DMS 273 (cell line): Measurements from ENCODE around the gene ZNHIT3.

Experiments
- DNase-seq: peaks from one replicate; lab custom pipeline; 2025; ENCODE audit not compliant: unreplicated experiment; lab: John Stamatoyannopoulos, UW

ZNHIT3 gene

DNA sequence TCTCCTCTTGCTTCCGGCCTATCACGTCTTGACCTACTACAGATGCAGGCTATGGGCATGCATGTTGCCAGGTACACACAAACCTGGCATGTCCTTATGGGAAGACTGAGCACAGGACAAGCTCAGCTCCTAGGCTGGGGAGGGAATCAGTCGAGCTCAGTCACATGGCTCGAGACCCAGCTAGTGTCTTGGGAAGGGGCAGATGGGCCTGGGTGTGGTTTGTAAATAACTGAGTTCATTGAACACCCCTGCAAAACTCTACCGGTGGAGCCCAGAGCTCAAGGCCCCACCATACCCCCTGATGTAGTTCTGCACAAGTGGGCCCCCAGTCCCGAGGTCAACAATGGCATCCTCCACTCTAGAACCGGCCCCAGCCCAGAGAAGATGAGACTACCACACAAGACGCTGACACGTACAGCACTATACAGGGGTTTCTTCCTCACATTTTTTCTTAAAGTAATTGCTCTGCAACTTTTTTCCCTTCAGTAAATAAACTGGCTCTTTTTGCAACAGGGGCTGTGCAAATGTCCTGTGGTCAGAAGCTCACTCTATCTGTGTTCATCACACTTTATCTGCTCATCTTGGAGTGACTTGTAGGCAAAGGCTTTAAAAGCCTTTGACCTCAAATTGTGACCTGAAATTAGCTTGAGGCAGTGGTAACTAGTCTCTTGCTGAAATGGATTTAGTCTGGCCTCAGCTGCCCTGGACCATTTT, 22.9 kb downstream of the ZNHIT3 start:
- no peak for DNase-seq

DNA sequence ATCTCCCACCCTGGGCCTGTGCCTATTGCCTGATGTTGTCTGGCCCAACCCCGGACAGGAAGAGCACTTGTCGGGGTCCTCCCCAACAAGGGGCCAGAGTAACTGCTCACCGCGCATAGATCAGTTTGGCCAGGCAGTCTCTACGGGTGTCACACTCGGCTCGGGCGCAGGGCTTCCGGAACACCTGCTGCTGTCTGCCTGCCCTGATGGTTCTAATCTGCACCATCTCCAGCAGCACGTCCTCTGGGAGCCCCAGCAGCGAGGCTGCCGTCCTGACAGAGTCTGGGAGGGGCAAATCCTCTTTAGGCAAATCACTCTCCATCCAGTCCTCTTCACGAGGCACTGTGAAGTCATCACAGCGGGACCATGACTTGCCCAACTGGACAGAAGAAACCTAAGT, 24.2 kb downstream of the ZNHIT3 start:
- no peak for DNase-seq

GRCh38 chr17:36511216-36511615, 24.7 kb downstream of the ZNHIT3 start:
- DNase-seq: no peak

GRCh38 chr17:36512641-36513040, 26.2 kb downstream of the ZNHIT3 start:
- no peak for DNase-seq

DNA sequence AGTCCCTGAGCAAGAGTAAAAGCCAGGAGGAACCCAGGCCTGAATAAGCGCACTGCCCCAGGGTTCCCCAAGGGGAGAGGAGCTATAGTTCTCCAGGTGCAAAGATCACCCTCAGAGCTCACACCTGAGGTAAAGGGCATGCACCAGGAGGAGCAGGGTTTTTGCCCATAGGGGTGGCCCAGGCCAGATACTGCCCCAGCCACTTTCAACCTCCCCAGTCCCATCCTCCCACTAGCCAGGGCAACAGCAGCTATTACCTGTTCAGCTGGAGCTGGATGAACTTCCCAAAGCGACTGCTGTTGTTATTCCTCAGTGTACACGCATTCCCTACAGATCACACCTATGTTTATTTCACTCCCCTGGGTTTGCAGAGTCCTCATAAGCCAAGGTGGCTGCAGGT, 28.4 kb downstream of the ZNHIT3 start:
- DNase-seq: no peak

- DNase-seq: no peak
Measured at GRCh38 chr17:36515837-36516236, 29.4 kb downstream of the ZNHIT3 start.

DNA sequence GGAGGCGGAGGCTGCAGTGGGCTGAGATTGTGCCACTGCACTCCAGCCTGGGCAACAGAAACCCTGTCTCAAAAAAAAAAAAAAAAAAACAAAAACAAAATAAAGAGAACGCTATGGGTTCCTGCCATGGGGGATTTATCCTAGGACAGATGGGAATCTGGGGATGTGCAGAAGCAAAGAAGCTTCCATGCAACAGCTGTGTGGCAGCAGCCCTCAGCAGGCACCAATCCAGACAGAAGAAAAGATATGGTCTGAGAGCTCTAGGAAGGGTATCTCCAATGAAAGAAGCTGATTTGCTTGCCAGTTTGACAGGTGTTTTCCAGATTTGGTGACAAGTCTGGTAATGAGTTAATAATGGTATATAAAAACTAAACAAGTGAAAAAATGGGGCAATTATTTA, 36.6 kb downstream of the ZNHIT3 start:
- DNase-seq: no peak

- no peak for DNase-seq
Measured at GRCh38 chr17:36524428-36524876, 38.0 kb downstream of the ZNHIT3 start.

DNA sequence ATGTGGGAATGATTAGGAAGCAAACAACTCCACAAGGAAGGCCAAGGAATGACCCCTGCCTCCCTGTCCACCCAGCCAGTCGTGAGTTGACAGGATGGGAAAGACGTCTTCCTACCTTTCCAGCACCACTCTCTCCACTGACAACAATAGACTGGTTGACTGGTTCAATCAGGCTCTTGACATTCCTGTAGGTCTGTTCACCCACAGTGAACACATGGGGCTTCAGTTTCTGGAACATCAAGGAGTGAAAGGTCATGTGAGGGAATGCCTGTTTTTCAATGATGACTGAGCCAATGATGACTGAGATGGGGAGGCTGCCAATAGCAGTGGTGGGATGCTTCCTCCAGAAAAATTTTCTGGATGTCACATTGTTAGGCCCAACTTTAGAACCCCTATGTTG, 38.6 kb downstream of the ZNHIT3 start:
- DNase-seq: no peak

DNA sequence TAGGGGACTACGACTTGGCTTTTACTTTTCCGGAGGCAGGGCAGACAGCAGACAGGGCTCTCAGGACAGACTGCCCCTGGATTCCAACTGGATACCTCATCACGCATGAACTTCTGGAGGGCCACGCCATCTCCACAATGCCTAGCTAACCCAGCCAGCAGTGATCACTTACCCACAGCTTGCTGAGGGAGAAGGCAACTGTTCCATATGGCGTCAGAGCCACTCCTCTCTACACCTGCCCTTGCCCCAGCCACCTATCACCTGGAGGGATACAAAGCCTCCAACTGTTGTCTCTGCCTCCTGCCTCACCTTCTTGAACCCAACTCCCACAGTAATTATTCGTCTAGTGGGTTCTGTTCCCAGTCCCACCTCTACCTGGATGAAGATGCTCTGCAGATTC, 39.4 kb downstream of the ZNHIT3 start:
- no peak for DNase-seq

- no peak for DNase-seq
Measured at GRCh38 chr17:36527621-36528250, 41.3 kb downstream of the ZNHIT3 start.

GRCh38 chr17:36529121-36529520, 42.6 kb downstream of the ZNHIT3 start:
- no peak for DNase-seq

GRCh38 chr17:36532435-36532975, 46.0 kb downstream of the ZNHIT3 start:
- no peak for DNase-seq

DNA sequence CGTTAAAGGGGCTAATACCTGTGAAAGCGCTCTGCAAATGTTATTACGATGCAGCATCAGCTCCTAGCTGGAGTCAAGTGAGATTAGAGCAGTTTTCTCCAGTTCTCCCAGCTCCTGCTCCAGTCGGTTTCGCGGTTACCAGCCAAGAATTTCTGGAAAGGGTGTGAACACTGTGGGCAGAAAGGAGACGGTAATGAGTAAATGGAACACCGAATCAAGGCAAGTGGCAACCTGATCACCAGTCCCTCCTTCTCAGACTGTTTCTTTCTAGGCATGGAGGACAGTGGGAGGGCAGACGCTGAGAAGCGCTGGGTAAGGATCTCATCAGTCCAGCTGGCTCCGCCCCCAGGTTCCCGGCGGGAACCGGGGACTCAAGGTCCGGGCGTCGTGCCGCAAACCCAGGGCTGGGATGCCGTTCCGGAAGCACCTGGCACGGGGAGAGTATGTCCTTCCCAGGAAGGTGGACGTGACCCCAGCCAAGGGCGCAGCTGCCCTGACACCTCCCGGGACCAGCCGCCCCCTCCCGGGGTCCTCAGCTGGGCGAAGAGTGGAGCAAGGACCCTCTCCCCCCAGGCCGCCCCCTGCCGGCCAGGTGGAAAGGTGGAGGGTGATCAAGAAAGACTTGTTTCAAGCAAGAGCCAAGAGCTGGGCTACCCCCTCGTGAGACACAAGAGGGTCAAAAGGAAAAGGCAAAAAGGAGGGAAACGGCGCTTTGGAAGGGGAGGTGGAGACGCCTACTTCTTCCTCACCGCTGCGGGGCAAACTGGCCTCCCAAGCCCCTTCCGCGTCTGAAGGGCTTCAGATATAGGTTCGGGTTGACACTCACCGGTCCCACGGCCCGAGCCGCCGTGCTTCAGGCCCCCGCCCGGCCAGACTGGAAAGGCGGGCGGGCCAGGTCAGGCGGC, 47.7 kb downstream of the ZNHIT3 start:
- peak; percentile 85 for DNase-seq

DNA sequence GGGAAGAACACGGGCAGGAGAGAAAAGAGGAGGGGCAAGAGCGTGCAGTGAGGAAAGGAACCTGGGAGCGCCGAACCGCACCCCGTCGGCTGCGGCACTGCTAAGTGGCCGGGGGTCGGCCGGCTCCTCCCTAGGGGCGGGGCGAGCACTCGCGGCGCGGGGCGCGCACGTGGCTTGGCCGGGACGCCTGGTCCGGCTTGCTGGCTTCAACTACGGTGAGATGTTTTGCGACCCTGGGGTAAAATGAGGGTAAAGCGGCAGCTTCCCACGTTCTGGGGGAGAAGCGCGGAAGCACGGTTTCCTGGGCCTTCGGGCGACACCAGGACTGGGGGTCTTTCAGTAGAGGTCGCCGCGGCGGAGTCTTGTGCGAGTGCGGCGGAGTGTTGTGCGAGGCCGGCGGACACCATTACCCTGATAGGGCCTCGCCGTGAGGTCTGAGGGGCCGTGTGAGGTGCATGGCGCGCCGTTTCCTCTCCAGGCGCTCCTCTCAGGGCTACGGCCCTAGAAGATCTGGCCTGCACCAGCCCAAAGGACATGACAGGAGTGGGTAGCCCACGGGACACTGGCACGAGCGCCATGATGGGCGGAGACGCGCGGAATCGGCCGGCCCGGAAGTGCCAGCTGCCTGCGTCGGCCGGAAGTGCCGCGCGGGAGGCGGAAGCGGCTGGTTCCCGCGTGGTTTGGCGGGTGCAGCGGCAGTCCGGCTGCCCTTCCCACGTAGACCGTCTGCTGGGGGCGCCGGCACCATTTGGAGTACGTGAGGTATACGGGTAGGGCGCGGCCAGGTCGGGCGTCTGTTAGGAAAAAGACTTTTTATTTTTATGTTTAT, 48.6 kb downstream of the ZNHIT3 start, which contains the start of the genes MYO19 and PIGW:
MYO19 (minus strand) TSS at position 29 of the 829 bp plus-strand sequence. CDS start 2,330 bp downstream, outside the sequence.
PIGW (plus strand) TSS at position 148 of the 829 bp plus-strand sequence. CDS start 2,115 bp downstream, outside the sequence.
- peak; percentile 97 for DNase-seq

DNA sequence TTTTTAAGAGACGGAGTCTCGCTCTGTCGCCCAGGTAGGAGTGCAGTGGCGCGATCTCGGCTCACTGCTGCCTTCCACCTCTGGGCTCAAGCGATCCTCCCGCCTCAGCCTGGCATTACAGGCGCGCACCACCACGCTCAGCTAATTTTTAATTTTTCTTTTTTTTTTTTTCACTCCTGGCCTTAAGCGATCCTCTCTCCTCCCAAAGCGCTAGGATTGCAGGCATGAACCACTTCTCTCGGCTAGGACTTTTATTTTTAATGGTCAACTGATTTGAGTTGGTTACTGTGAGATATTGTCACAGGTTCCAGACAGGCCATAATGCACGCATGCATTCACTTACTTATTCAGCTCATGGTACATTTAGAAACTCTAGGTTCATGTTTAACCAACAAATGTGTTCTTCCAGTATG, 49.2 kb downstream of the ZNHIT3 start:
- DNase-seq: no peak

DNA sequence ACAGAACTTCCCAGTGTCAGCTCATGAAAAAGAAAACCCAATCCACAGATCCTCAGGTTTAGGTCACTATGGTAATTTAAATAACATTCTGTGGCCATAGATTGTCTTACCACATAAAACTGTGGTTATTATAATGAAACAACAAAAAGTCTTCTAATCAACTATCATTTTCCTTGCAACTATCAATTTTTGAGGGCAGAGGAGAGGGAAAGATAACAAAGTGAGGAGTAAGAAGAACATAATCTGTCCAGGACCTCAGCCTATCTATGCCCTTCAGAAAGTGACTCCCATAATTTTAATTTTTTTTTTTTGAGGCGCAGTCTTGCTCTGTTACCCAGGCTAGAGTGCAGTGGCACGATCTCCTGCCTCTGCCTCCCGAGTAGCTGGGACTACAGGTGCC, 54.2 kb downstream of the ZNHIT3 start:
- no peak for DNase-seq

- no peak for DNase-seq
Measured at GRCh38 chr17:36542755-36543154, 56.3 kb downstream of the ZNHIT3 start.

DNA sequence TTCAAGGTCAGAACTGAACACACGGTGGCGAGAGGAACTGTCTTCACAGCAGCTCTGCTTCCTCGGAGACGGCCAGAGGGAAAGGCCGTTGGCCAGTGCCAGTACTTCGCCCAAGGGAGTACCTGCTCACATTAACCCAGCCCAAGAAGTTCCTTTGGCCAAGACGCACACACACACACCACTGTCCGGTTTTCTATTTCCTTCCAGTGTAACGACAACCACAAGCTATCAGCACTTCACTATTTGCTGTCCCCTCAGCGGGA, 57.5 kb downstream of the ZNHIT3 start:
- DNase-seq: peak; percentile 70

- DNase-seq: peak; percentile 98
Measured at GRCh38 chr17:36544307-36545076, 58.0 kb downstream of the ZNHIT3 start, which contains the start of gene GGNBP2. GGNBP2 (plus strand) TSS chr17:36544919; CDS start chr17:36545725, 806 bp downstream.
